GM19099 (cell line): ENCODE measurements around the gene BDP1.

ENCODE experiments used
- POLR2A ChIP-seq: IDR thresholded peaks from 3 replicates; pipeline ENCODE4 v1.6.1; 2011; ENCODE audit warnings: low read depth; ENCODE audit not compliant: insufficient read length; ENCODE audit errors: extremely low read depth

Gene BDP1

DNA sequence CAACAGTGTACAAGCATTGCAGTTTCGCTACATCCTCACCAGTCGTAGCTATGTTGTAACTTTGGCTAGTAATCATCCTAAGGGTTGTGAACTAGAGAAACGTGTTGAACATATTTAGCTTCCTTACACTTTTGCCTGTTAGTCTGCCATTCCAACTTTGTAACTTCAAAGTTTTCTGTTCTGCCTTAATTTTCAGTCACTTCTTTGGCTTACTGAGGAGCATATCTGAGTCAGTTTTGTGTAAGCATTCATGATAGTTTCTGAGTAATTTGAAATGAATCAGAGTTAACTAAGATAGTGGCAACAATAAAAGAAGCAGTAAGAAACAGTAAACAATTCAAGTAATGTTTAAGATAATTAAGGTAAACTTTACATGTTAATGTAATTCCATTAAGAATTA, 72.8 kb downstream of the BDP1 start:
- TF ChIP-seq POLR2A: no peak

GRCh38 chr5:71529682-71530081, 74.2 kb downstream of the BDP1 start:
- TF ChIP-seq POLR2A: no peak

- no peak for TF ChIP-seq POLR2A
These were observed 77.7 kb downstream of the BDP1 start for GRCh38 chr5:71533142-71533541.

DNA sequence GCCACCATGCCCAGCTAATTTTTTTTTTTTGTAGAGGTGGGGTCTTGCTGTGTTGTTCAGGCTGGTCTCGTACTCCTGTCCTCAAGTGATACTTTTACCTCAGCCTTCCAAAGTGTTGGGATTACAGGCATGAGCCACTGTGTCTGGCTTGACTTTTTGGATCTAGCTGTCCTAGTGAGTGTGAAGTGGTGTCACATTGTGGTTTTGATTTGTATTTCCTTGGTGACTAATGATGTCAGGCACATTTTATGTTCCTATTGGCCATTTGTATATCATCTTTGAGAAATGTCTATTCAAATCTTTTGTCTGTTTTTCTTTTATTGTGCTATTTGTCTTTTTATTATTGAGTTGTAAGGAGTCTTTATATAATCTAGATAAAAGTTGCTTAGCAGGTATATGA, 78.2 kb downstream of the BDP1 start:
- no peak for TF ChIP-seq POLR2A

GRCh38 chr5:71537687-71538086, 82.2 kb downstream of the BDP1 start:
- no peak for TF ChIP-seq POLR2A

GRCh38 chr5:71563161-71563560, 107.7 kb downstream of the BDP1 start:
- TF ChIP-seq POLR2A: no peak

GRCh38 chr5:71564895-71565294, 109.4 kb downstream of the BDP1 start:
- no peak for TF ChIP-seq POLR2A

DNA sequence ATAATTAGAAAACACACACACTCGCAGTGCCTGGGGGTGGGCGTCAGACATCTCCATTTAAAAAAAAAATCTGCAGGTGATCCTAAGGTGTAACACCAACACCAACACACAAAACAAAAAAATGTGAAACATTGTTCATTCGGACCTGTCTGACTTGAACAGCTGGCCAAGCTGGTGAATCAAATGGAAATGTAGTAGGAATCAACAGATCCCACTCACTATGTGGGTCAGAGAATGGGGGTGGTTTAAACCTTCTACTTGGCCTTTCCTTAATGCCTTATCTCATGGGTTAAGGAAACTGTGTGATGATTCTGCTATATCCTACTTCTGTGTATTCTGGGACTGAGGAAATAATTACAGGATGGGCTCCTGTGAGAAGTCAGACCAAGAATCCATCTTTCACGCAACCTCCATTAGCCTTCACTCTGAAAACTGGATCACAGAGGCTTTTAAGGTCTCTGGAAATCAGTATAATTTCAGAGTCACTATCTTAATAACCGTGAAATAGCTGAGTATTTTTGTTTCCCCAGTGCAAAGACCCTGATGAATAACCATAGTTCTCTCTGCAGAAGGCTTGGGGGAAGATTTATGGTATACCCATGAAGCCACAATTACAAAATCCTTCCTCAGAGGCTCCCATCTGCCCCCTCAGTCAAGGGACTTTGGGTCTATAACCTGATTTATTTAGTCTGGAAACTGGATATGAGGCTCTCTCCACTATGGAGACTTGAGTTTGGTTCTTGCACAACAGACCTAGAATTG, 114.5 kb downstream of the BDP1 start:
- no peak for TF ChIP-seq POLR2A

GRCh38 chr5:71573591-71573990, 118.1 kb downstream of the BDP1 start:
- TF ChIP-seq POLR2A: no peak

DNA sequence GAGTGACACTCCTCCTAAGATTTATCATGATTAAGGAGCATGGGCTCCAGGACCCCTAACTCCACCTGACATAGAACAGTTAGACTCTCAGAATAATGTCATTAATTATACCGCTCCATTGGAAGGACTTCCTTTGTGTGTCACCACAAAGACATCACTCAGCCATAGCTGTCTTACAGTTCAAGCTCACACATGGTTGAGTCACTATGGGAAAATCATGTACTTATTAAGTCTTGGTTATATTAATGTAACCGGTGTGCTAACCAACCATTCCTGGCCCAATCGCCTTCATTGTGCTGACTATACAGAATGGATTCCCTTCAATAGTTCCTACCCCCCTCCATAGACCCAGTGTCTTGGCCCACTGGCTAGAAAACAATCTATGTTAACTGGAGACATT, 120.8 kb downstream of the BDP1 start:
- TF ChIP-seq POLR2A: no peak

- TF ChIP-seq POLR2A: no peak
These were observed 127.6 kb downstream of the BDP1 start for GRCh38 chr5:71582945-71583584.

- no peak for TF ChIP-seq POLR2A
These were observed 130.8 kb downstream of the BDP1 start for GRCh38 chr5:71586052-71586940.

- peak; percentile 94 for TF ChIP-seq POLR2A
These were observed 131.7 kb downstream of the BDP1 start, which contains the start of gene MCCC2 for GRCh38 chr5:71586941-71587765. TSS of gene MCCC2 (plus strand) at chr5:71587340. CDS start at chr5:71587426, 86 bp downstream.

GRCh38 chr5:71587766-71588532, 132.5 kb downstream of the BDP1 start:
- TF ChIP-seq POLR2A: no peak
